GM10248 (cell line): Measurements from ENCODE around the gene DNAH1.

Experiments used
- CTCF ChIA-PET: fragments of 300-600 bp; sonication (Branson Sonifier 250); formaldehyde crosslinking; extraction: SDS; loops from one replicate; lab custom pipeline; 2021; ENCODE audit warnings: antibody characterized with exemption; lab: Yijun Ruan, JAX
- POLR2A ChIA-PET: fragments of 350-650 bp; sonication (Branson Sonifier 250); formaldehyde crosslinking; extraction: SDS; loops from one replicate; lab custom pipeline; 2020; ENCODE audit warnings: antibody characterized with exemption; lab: Yijun Ruan, JAX
- DNase-seq: peaks from one replicate; pipeline ENCODE4 v3.0.0; 2012; ENCODE audit errors: extremely low spot score
- CTCF ChIP-seq: IDR thresholded peaks from 2 replicates; pipeline ENCODE4 v1.5.1; 2012; ENCODE audit warnings: mild to moderate bottlenecking, low read depth; ENCODE audit errors: extremely low read depth, missing control alignments, control extremely low read depth

Gene DNAH1

GRCh38 chr3:52289747-52290595 lies 26.1 kb upstream of the DNAH1 start:
- DNase-seq: no peak
- no peak for TF ChIP-seq CTCF
- ChIA-PET CTCF (interaction anchor here (0.9 to 18.3 kb wide), 15 partner anchors 11 to 347 kb away, joined by 3 to 290 read pairs (median 8); partner anchors contain the start of genes SEMA3G and WDR82), POLR2A (interaction anchor here (1.5 kb wide), 1 partner anchor 13 kb away, joined by 4 read pairs; no protein-coding TSS in a partner anchor)

- CTCF ChIA-PET: interaction anchor here (0.8 to 18.3 kb wide), 18 partner anchors 10 to 348 kb away, joined by 3 to 290 read pairs (median 6); partner anchors contain the start of gene SEMA3G
- DNase-seq: no peak
- POLR2A ChIA-PET: no interaction called here
- no peak for TF ChIP-seq CTCF
These were observed 25.3 kb upstream of the DNAH1 start for GRCh38 chr3:52290596-52291507.

GRCh38 chr3:52291508-52292181 lies 24.5 kb upstream of the DNAH1 start:
- TF ChIP-seq CTCF: peak; percentile 64
- DNase-seq: peak; percentile 76
- POLR2A ChIA-PET: no interaction called here
- CTCF ChIA-PET: interaction anchor here (0.6 to 18.3 kb wide), 21 partner anchors 9 to 155 kb away, joined by 3 to 290 read pairs (median 5); partner anchors contain the start of gene SEMA3G

- no peak for TF ChIP-seq CTCF
- ChIA-PET POLR2A (no interaction called here), CTCF (interaction anchor here (0.6 to 18.3 kb wide), 20 partner anchors 8 to 154 kb away, joined by 3 to 290 read pairs (median 5); partner anchors contain the start of gene SEMA3G)
- no peak for DNase-seq
These were observed 23.7 kb upstream of the DNAH1 start for GRCh38 chr3:52292247-52293065.

GRCh38 chr3:52293491-52294319 lies 22.4 kb upstream of the DNAH1 start:
- TF ChIP-seq CTCF: no peak
- ChIA-PET CTCF (interaction anchor here (0.7 to 18.3 kb wide), 2 partner anchors 11 to 46 kb away, joined by 3 to 290 read pairs; no protein-coding TSS in a partner anchor), POLR2A (no interaction called here)
- DNase-seq: no peak
